SH-SY5Y (cell line): ENCODE results near the gene FUT3.

Experiments used
- GATA2 ChIP-seq: IDR thresholded peaks from 2 replicates; pipeline ENCODE4 v1.6.1; 2011; ENCODE audit warnings: mild to moderate bottlenecking, low read depth, low read length
- GATA3 ChIP-seq: IDR thresholded peaks from 2 replicates; pipeline ENCODE4 v1.6.1; 2011; ENCODE audit warnings: low read depth, mild to moderate bottlenecking, low read length, moderate library complexity

GRCh38 chr19:5829567-5830310, 21.5 kb downstream of the FUT3 start:
- TF ChIP-seq GATA3 (no peak), GATA2 (no peak)
